Spleen (tissue), 11 donors: ENCODE results near the gene CDIPT. TPM values are rescaled to one million over a fixed set of nuclear protein-coding genes. Genes with fewer than 3 reads are reported as not detected.
A peak's percentile ranks its signal among the peaks of the same experiment; 100 is the strongest.

Experiments
- DNase-seq: peaks from one replicate; pipeline ENCODE4 v3.0.0-alpha.2; 2020
- H3K27ac ChIP-seq, 8 donors: fragments of 200-600 bp; sonication (generic) in 7 of 8; 1 replicate in 4 of 8; 2 replicates in 4 of 8; pipeline versions ENCODE4 v1.5.0 to v1.8.0; 2016 to 2021; ENCODE audit warnings: inconsistent platforms in 4 of 8, mild to moderate bottlenecking in 4 of 8, moderate library complexity in 1 of 8
- H3K27me3 ChIP-seq, 7 donors: fragments of 200-600 bp; sonication (generic) in 6 of 7; replicated peaks in 1 of 7; 1 replicate in 4 of 7; 2 replicates in 3 of 7; pipeline versions ENCODE4 v1.5.0 to v1.8.0; 2016 to 2021; ENCODE audit warnings: inconsistent platforms in 3 of 7, mild to moderate bottlenecking in 1 of 7
- H3K36me3 ChIP-seq, 6 donors: fragments of 200-600 bp; sonication (generic) in 5 of 6; 1 replicate in 4 of 6; 2 replicates in 2 of 6; pipeline versions ENCODE4 v1.5.0 to v1.8.0; 2016 to 2021; ENCODE audit warnings: inconsistent platforms in 2 of 6
- H3K4me1 ChIP-seq, 6 donors: fragments of 200-600 bp; sonication (generic) in 5 of 6; 1 replicate in 3 of 6; 2 replicates in 3 of 6; pipeline versions ENCODE4 v1.5.0 to v1.8.0; 2016 to 2021; ENCODE audit warnings: inconsistent platforms in 3 of 6
- H3K4me3 ChIP-seq, 8 donors: fragments of 200-600 bp; sonication (generic) in 7 of 8; 1 replicate in 4 of 8; 2 replicates in 4 of 8; pipeline versions ENCODE4 v1.5.0 to v1.8.0; 2016 to 2021; ENCODE audit warnings: inconsistent platforms in 4 of 8, mild to moderate bottlenecking in 4 of 8, moderate library complexity in 2 of 8
- H3K9me3 ChIP-seq, 8 donors: fragments of 200-600 bp; sonication (generic) in 7 of 8; 1 replicate in 4 of 8; 2 replicates in 4 of 8; pipeline versions ENCODE4 v1.5.0 to v1.8.0; 2016 to 2021; ENCODE audit warnings: inconsistent platforms in 4 of 8
- CTCF ChIP-seq, 11 experiments: fragments of 200-600 bp in 7 of 11; fragments of 450-650 bp in 4 of 11; sonication (generic) in 4 of 11; IDR thresholded peaks in 8 of 11; conservative IDR thresholded peaks in 3 of 11; 1 replicate in 7 of 11; 2 replicates in 4 of 11; pipeline versions ENCODE4 v1.4.0 to v1.8.0; 2016 to 2021; ENCODE audit warnings: antibody characterized with exemption in 11 of 11, inconsistent platforms in 4 of 11, mild to moderate bottlenecking in 1 of 11
- POLR2A ChIP-seq, 3 donors: fragments of 450-650 bp; IDR thresholded peaks; one replicate each; pipeline ENCODE4 v1.5.1; 2017; ENCODE audit warnings: antibody characterized with exemption in 3 of 3, mild to moderate bottlenecking in 1 of 3
- POLR2AphosphoS5 ChIP-seq, 3 donors: sonication (generic); formaldehyde crosslinking; IDR thresholded peaks; one replicate each; pipeline ENCODE4 v1.5.1; 2017; ENCODE audit warnings: antibody characterized with exemption in 3 of 3
- WGBS, 5 donors: extraction: QIAGEN DNeasy Blood & Tissue Kit in 3 of 5; methylation state at CpG; one replicate each; pipeline versions ENCODE4 v1.1.5 to v1.1.7; 2013 to 2018; 5-methylcytosine and 5-hydroxymethylcytosine counted together
- intact Hi-C: fragments of 100-400 bp; cut with DNase I; formaldehyde crosslinking; loops from one replicate; pipeline ENCODE4 v1.15.0; 2023; ENCODE audit warnings: low total_unique reads
- polyA plus RNA-seq, 3 donors: library from polyadenylated mRNA; stranded (reverse); fragments of 200-250 nt; gene quantifications; one replicate each; pipeline ENCODE4 v1.2.1, GENCODE V29; 2013
- total RNA-seq, 7 donors: library from RNA; depleted of rRNA in 3 of 7; stranded (reverse); fragments of >200 nt in 3 of 7; fragmentation: NEBNext Ultra II Directional in 4 of 7; extraction: Animal tissue kit (Norgen Biotek cat#: 25700) in 4 of 7; gene quantifications; one replicate each; pipeline versions ENCODE4 v1.1.0 to v1.2.1, GENCODE V29; 2016 to 2021
- donor health status: healthy with polysubstance abuse.
- donor health status: DM: no; HTN: no; CAD: no; lungs with moderate emphysema.
- donor health status: DM: no; HTN: no; CAD: no.
- donor health status: Bipolar disorder and iron deficiency.
- donor health status: healthy.
- donor health status: DM: no; HTN: no; CAD: no.
- donor health status: DM: yes; HTN: yes; CAD: no.

CDIPT gene
- total and polyA plus RNA-seq, 10 donors: 43.7 to 81.2 (median 65.5) TPM

DNA sequence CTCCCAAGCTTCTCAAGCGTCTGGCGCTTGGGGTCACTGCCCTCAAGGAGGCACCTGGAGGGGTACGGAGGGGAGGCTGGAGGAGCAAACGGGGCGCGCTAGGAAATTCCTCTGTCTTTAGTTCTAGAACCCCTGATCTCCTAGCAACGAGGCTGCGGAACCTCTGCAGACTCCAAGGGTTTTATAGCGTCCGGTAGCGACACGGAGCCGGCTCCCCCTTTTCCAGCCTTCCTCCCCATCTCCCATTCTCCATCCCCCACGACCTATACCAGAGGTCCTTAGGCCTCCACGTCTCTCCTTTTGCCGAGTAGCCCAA is 601 bp upstream of the CDIPT start:
- peak overlapping the region; percentile 91 to 97 (median 94) for H3K27ac ChIP-seq
- WGBS, 5 donors: 34 to 39% (median 34%) methylated on average over 16 of the region's 16 CpGs
- H3K9me3 ChIP-seq: no peaks in the 10 kb centered on the region
- peaks cover 17 to 36% (median 29%) of the 10 kb centered on the region in 6 donors for H3K4me1 ChIP-seq
- H3K4me3 ChIP-seq: peak overlapping the region in 5 of 8 donors; percentile 94 to 99 (median 97)
- TF ChIP-seq CTCF (IDR thresholded peaks at IDR 0.05 in 8 of 11, conservative IDR thresholded peaks at IDR 0.05 in 3 of 11) (no peak), POLR2AphosphoS5 (IDR thresholded peaks at IDR 0.05) (no peak)
- no peak for DNase-seq
- H3K27me3 ChIP-seq: no peaks in the 10 kb centered on the region
- intact Hi-C loops: no loop called here
- peaks cover 0 to 29% (median 25%) of the 10 kb centered on the region in 6 donors for H3K36me3 ChIP-seq

DNA sequence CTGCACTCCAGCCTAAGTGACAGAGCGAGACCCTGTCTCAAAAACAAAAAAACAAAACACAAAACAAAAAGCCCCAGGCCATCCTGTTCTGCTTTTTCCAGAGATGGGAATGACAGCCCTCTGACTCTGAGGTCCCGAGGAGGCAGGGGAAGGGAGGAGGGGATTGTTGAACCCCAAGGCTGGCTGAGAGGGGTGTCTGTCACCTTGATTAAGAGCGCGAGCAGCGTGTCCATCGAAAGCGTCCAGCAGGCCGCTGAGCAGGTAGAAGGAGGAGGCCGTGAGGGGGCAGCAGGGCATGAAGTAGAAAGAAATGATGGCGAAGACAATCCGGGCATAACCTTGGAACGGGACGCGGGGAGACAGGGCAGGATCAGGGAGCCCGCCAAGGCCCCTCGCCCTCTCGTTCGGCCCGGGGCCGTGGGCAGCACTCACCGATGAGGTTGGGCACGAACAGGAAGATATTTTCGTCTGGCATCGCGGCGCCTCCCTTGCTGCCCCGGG is 593 bp downstream of the CDIPT start:
- intact Hi-C loops: no loop called here
- no peak for DNase-seq
- H3K36me3 ChIP-seq: peaks cover 0 to 40% (median 31%) of the 10 kb centered on the region in 6 donors
- TF ChIP-seq POLR2A (IDR thresholded peaks at IDR 0.05): no peak
- TF ChIP-seq POLR2AphosphoS5 (IDR thresholded peaks at IDR 0.05): no peak
- no peak for TF ChIP-seq CTCF (IDR thresholded peaks at IDR 0.05 in 8 of 11, conservative IDR thresholded peaks at IDR 0.05 in 3 of 11)
- 1 to 5% (median 2%) methylated on average over 17 to 27 of the region's 27 CpGs for WGBS, 5 donors
- H3K27me3 ChIP-seq: no peaks in the 10 kb centered on the region
- peak overlapping the region; percentile 91 to 97 (median 94) for H3K27ac ChIP-seq
- peaks cover 17 to 36% (median 29%) of the 10 kb centered on the region in 6 donors for H3K4me1 ChIP-seq
- peak overlapping the region; percentile 92 to 99 (median 96) for H3K4me3 ChIP-seq
- no peaks in the 10 kb centered on the region for H3K9me3 ChIP-seq

- TF ChIP-seq CTCF (IDR thresholded peaks at IDR 0.05 in 8 of 11, conservative IDR thresholded peaks at IDR 0.05 in 3 of 11): no peak
- no peak for TF ChIP-seq POLR2AphosphoS5 (IDR thresholded peaks at IDR 0.05)
- no peak for TF ChIP-seq POLR2A (IDR thresholded peaks at IDR 0.05)
- no peaks in the 10 kb centered on the region for H3K9me3 ChIP-seq
- no peak overlapping the region for H3K4me3 ChIP-seq
- no peak overlapping the region for H3K27ac ChIP-seq
- WGBS, 5 donors: 86 to 93% (median 91%) methylated on average over 9 of the region's 9 CpGs
- peaks cover 17 to 36% (median 29%) of the 10 kb centered on the region in 6 donors for H3K4me1 ChIP-seq
- no peaks in the 10 kb centered on the region for H3K27me3 ChIP-seq
- intact Hi-C loops: no loop called here
- peaks cover 0 to 40% (median 31%) of the 10 kb centered on the region in 6 donors for H3K36me3 ChIP-seq
- DNase-seq: no peak
Observed at GRCh38 chr16:29860218-29860617, 2.8 kb downstream of the CDIPT start.

DNA sequence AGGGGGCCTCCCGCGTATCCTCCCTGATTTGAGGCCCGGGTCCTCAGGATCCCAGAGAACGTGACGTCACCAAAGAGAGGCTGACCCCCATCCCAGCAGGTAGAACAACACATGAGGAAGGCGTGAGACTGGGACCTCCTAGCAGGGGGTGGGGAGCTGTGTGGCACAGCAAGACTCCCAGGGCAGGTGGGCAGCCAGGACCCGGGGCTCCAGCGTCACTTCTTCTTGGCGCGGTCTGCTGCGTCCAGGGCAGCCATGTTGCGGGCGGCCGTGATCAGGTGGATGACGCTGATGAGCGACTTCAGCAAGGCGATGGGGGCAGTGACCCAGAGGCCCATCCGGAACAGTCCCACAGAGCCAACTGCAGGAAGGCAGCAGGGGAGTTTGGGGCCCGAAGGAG is 4.1 kb downstream of the CDIPT start:
- Histone ChIP-seq H3K27ac (no peak overlapping the region), H3K9me3 (no peaks in the 10 kb centered on the region), H3K27me3 (no peaks in the 10 kb centered on the region), H3K4me1 (peaks cover 17 to 35% (median 28%) of the 10 kb centered on the region in 6 donors), H3K36me3 (peaks cover 0 to 40% (median 31%) of the 10 kb centered on the region in 6 donors), H3K4me3 (no peak overlapping the region)
- TF ChIP-seq CTCF (IDR thresholded peaks at IDR 0.05 in 8 of 11, conservative IDR thresholded peaks at IDR 0.05 in 3 of 11) (no peak), POLR2A (IDR thresholded peaks at IDR 0.05) (no peak), POLR2AphosphoS5 (IDR thresholded peaks at IDR 0.05) (no peak)
- WGBS, 5 donors: 93 to 96% (median 96%) methylated on average over 13 to 19 of the region's 19 CpGs
- no peak for DNase-seq
- intact Hi-C loops: no loop called here
